Caco-2 (cell line): ENCODE measurements around the gene IRF1. TPM values are rescaled to one million over a fixed set of nuclear protein-coding genes. Genes with fewer than 3 reads are reported as not detected.

Experiments
- Bru-seq: library from RNA; stranded (reverse); fragments of 400-500 nt; gene quantifications from one replicate; lab custom pipeline; 2021; lab: Mats Ljungman, UMichigan
- BruChase-seq, 2 experiments: library from RNA; stranded (reverse); fragments of 400-500 nt; gene quantifications; one replicate each; lab custom pipeline; 2021; lab: Mats Ljungman, UMichigan
- BruUV-seq: library from RNA; stranded (reverse); fragments of 400-500 nt; replicated peaks from 2 replicates; lab custom pipeline; 2021; lab: Mats Ljungman, UMichigan
- CTCF ChIA-PET: fragments of 300-600 bp; sonication (Branson Sonifier 250); formaldehyde crosslinking; loops from one replicate; lab custom pipeline; 2022; ENCODE audit warnings: antibody characterized with exemption; lab: Charles Lee
- POLR2A ChIA-PET: fragments of 300-600 bp; sonication (Branson Sonifier 250); formaldehyde crosslinking; loops from one replicate; lab custom pipeline; 2022; ENCODE audit warnings: antibody characterized with exemption; lab: Charles Lee
- DNase-seq, 2 experiments: peaks; one replicate each; pipeline versions ENCODE4 v3.0.0 to v3.0.0-alpha.2; 2020 to 2022
- H3K27me3 ChIP-seq: replicated peaks from 2 replicates; pipeline ENCODE4 v1.6.0; 2011; ENCODE audit warnings: low read length; ENCODE audit not compliant: control insufficient read depth, insufficient read depth
- H3K36me3 ChIP-seq: 2 replicates; pipeline ENCODE4 v1.5.1; 2011; ENCODE audit warnings: low read length; ENCODE audit not compliant: control insufficient read depth, insufficient read depth
- H3K4me1 ChIP-seq: fragments of 250-450 bp; sonication (Bioruptor Pico); 2 replicates; pipeline ENCODE4 v1.5.1; 2020; ENCODE audit warnings: mild to moderate bottlenecking
- H3K4me3 ChIP-seq: 2 replicates; pipeline ENCODE4 v1.5.1; 2011; ENCODE audit warnings: low read depth, mild to moderate bottlenecking, control low read depth, low read length
- H3K9me3 ChIP-seq: fragments of 250-450 bp; sonication (Bioruptor Pico); 2 replicates; pipeline ENCODE4 v1.5.1; 2020; ENCODE audit warnings: mild to moderate bottlenecking, moderate library complexity
- H3K27ac Mint-ChIP-seq: one replicate; pipeline ENCODE4 v1.8.0; 2022; ENCODE audit warnings: mixed read lengths; ENCODE audit not compliant: unreplicated experiment
- H3K27me3 Mint-ChIP-seq: one replicate; pipeline ENCODE4 v1.8.0; 2022; ENCODE audit warnings: mixed read lengths; ENCODE audit not compliant: insufficient read depth, unreplicated experiment
- H3K36me3 Mint-ChIP-seq: one replicate; pipeline ENCODE4 v1.8.0; 2022; ENCODE audit warnings: mild to moderate bottlenecking, mixed read lengths; ENCODE audit not compliant: insufficient read depth, unreplicated experiment
- H3K4me1 Mint-ChIP-seq: one replicate; pipeline ENCODE4 v1.8.0; 2022; ENCODE audit warnings: low read depth, mixed read lengths; ENCODE audit not compliant: unreplicated experiment
- H3K4me3 Mint-ChIP-seq: one replicate; pipeline ENCODE4 v1.8.0; 2022; ENCODE audit warnings: mild to moderate bottlenecking, moderate library complexity, mixed read lengths; ENCODE audit not compliant: unreplicated experiment
- H3K9me3 Mint-ChIP-seq: one replicate; pipeline ENCODE4 v1.8.0; 2022; ENCODE audit warnings: mixed read lengths; ENCODE audit not compliant: unreplicated experiment
- intact Hi-C: fragments of 100-400 bp; cut with micrococcal nuclease; formaldehyde crosslinking; loops from one replicate; pipeline ENCODE4 v1.10.0; 2022; ENCODE audit not compliant: unreplicated experiment
- long read RNA-seq: library from polyadenylated mRNA; stranded (forward); transcript quantifications from one replicate; pipeline ENCODE4 v2.0.0, GENCODE V29; 2022
- total RNA-seq: library from RNA; stranded (reverse); gene quantifications from 2 replicates; pipeline ENCODE4 v1.2.3, GENCODE V29; 2022
- TF ChIP-seq, protein P1 (sequence below), 2 experiments: fragments of 200-600 bp in 1 of 2; IDR thresholded peaks; 1 replicate in 1 of 2; 2 replicates in 1 of 2; pipeline versions ENCODE4 v1.5.1 to v1.8.0; 2011 to 2022; ENCODE audit warnings: antibody characterized with exemption in 1 of 2, control low read depth in 1 of 2, inconsistent platforms in 1 of 2, low read depth in 1 of 2, low read length in 1 of 2, mild to moderate bottlenecking in 1 of 2, moderate library complexity in 1 of 2; ENCODE audit not compliant: insufficient read depth in 1 of 2, severe bottlenecking in 1 of 2, unreplicated experiment in 1 of 2

Gene IRF1, protein sequence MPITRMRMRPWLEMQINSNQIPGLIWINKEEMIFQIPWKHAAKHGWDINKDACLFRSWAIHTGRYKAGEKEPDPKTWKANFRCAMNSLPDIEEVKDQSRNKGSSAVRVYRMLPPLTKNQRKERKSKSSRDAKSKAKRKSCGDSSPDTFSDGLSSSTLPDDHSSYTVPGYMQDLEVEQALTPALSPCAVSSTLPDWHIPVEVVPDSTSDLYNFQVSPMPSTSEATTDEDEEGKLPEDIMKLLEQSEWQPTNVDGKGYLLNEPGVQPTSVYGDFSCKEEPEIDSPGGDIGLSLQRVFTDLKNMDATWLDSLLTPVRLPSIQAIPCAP
- 16.0 and 16.8 TPM in 2 replicates for total RNA-seq
- percentile 69 among the genes with signal in this experiment for Bru-seq, nascent RNA
- BruChase-seq, experiment 1, labeled RNA remaining after a 2-hour chase: percentile 70 among the genes with signal in this experiment
- percentile 62 among the genes with signal in this experiment for BruChase-seq, experiment 2, labeled RNA remaining after a 6-hour chase
- long read RNA-seq, partial matches to known transcripts: 2 of 9 reads
- long read RNA-seq, other reads (novel, unspliced or antisense): 3 of 9 reads

DNA sequence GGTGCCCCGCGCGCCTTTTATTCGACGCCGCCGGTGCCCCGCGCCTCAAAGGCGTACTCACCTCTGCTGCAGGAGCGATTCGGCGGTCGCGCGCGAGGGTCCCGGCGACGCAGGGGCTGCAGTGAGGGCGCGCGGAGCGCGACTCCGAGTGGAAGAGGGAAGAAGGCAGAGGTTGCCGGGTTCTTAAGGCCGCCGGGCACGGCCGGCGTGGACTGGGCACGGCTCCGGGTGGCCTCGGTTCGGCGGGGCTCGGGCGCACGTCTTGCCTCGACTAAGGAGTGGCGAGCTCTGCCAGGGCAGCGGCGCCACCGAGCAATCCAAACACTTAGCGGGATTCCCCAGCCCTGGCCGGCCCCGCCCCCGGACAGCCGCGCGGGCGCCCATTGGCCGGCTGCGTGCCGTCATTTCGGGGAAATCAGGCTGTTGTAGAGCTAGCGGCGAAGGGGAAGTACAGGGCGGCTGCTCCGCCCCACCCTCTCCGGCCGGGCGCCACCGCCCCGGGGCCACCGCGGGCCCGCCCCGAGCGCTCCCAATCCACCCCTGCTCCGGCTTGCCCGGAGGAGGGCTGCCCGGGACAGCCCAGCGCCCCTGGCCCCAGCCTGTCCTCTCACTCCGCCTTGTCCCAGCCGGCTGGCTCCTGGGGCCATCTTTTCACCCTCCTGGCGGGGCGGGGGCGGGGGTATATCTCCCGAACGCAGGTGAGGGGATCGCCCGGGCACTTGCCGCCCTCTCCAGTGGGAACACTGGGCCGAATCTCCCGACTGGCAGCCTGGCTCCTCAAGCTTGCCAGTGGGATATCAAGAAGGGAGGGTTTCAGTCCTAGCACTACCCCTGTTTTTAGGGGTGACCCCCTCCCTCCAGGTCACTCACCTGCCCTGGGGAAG, at the start of gene IRF1:
TSS of gene IRF1 (minus strand) at position 290 of the 884 bp plus-strand sequence. CDS start 1,295 bp downstream, outside the sequence.
- H3K27ac Mint-ChIP-seq: peak within 1 kb of the TSS; percentile 61
- CTCF ChIA-PET: interaction anchor here (0.7 to 2.2 kb wide), 14 partner anchors 10 to 253 kb away, joined by 3 to 14 read pairs (median 4); partner anchors contain the start of gene SLC22A4
- Histone ChIP-seq H3K4me1 (peaks cover 27% of the 10 kb centered on the region), H3K36me3 (peaks cover 1% of the 10 kb centered on the region; the same call in 1 of the 2 replicates), H3K27me3 (no peaks in the 10 kb centered on the region), H3K9me3 (no peaks in the 10 kb centered on the region), H3K4me3 (peak within 1 kb of the TSS; percentile 89)
- TF ChIP-seq, protein P1, sequence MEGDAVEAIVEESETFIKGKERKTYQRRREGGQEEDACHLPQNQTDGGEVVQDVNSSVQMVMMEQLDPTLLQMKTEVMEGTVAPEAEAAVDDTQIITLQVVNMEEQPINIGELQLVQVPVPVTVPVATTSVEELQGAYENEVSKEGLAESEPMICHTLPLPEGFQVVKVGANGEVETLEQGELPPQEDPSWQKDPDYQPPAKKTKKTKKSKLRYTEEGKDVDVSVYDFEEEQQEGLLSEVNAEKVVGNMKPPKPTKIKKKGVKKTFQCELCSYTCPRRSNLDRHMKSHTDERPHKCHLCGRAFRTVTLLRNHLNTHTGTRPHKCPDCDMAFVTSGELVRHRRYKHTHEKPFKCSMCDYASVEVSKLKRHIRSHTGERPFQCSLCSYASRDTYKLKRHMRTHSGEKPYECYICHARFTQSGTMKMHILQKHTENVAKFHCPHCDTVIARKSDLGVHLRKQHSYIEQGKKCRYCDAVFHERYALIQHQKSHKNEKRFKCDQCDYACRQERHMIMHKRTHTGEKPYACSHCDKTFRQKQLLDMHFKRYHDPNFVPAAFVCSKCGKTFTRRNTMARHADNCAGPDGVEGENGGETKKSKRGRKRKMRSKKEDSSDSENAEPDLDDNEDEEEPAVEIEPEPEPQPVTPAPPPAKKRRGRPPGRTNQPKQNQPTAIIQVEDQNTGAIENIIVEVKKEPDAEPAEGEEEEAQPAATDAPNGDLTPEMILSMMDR (IDR thresholded peaks at IDR 0.05; ENCODE audit: insufficient read depth in 1 of 2, low read depth in 1 of 2, low read length in 1 of 2, severe bottlenecking in 1 of 2, unreplicated experiment in 1 of 2): peak in 1 of 2 experiments; percentile 4
- H3K36me3 Mint-ChIP-seq: peaks cover 16% of the 10 kb centered on the region
- intact Hi-C loops: no loop called here
- BruUV-seq: no TSS peak
- H3K4me1 Mint-ChIP-seq: peaks cover 7% of the 10 kb centered on the region
- POLR2A ChIA-PET: interaction anchor here (0.6 to 2.0 kb wide), 24 partner anchors 9 to 561 kb away, joined by 3 to 14 read pairs (median 3); partner anchors contain the start of genes HSPA4 and SLC22A4
- peak within 1 kb of the TSS; percentile 81 for H3K4me3 Mint-ChIP-seq
- H3K27me3 Mint-ChIP-seq: no peaks in the 10 kb centered on the region
- no peaks in the 10 kb centered on the region for H3K9me3 Mint-ChIP-seq
- DNase-seq: peak; percentile 95 to 97

DNA sequence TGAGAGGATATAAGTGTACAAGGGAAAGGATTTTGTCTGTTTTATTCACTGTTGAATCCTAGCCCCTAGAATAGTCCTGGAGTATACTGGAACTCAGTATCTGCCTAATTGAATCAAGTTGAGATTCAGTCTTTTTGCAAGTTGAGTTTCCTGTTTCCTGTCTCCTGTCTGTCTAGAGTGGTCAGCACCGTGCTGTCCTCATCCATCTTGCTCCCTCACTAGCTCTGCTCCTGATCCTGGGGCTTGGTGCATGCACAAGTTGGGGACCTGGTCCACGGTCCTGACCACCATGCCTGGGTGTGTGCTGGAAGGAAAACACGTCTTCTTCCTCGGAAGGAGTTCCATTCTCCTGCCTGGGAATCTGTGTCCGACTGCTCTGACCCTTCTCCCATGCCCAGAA, 49.6 kb upstream of the IRF1 start:
- BruUV-seq: no TSS peak
- Mint-ChIP-seq H3K4me3 (no peak overlapping the region), H3K27me3 (peaks cover 10% of the 10 kb centered on the region), H3K4me1 (no peaks in the 10 kb centered on the region), H3K9me3 (no peaks in the 10 kb centered on the region), H3K27ac (no peak overlapping the region), H3K36me3 (no peaks in the 10 kb centered on the region)
- Histone ChIP-seq H3K36me3 (no peaks in the 10 kb centered on the region), H3K27me3 (no peaks in the 10 kb centered on the region), H3K9me3 (no peaks in the 10 kb centered on the region), H3K4me1 (no peaks in the 10 kb centered on the region), H3K4me3 (no peak overlapping the region)
- CTCF ChIA-PET: interaction anchor here (1.2 kb wide), 1 partner anchor 14 kb away, joined by 4 read pairs; no protein-coding TSS in a partner anchor
- TF ChIP-seq, protein P1 (IDR thresholded peaks at IDR 0.05; ENCODE audit: insufficient read depth in 1 of 2, low read depth in 1 of 2, low read length in 1 of 2, severe bottlenecking in 1 of 2, unreplicated experiment in 1 of 2): no peak
- intact Hi-C loops: no loop called here
- no peak for DNase-seq
- POLR2A ChIA-PET: no interaction called here
